Stimulated activated CD4-positive, alpha-beta T cell treated with anti-CD3 and anti-CD28 coated beads, Interleukin-12 subunit alpha, Interleukin-12 subunit beta, amount 100 ng/mL, for 48 hours (primary cell): ENCODE results near the gene REV3L.
"Not testable (repeated sequence)": the region's sequence is repeated elsewhere in the genome, so short reads cannot be mapped to it uniquely, and the experiment has no call there.

ENCODE experiments used
- DNase-seq, 3 donors: peaks; one replicate each; pipeline ENCODE4 v3.0.0-alpha.2; 2020; ENCODE audit warnings: low read depth in 2 of 3, low spot score in 1 of 3

The REV3L gene

DNA sequence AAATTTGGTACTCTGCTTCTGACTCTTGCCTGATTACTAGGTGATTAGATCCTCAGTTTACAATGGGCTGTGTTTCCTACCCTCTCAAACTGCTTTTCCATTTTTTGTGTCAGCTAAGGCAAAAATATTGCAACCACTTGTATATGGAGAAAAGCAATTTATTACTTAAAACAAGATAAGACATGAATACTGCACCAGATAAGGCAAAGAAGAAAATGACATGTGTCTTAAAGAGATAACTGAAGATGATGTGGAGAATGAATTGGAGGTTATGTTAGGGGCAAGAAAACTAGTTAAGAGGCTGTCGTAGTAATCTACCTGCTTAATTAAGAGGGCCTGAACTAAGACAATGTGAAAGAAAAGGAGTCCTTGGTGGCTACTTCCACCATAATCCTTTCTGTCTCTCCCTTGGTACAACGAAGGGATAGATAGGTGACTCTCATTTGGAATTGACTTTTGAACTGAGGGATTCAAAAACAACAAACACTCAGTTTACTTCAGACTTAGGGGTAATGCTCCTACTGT lies 16.3 kb upstream of the REV3L start:
- DNase-seq: no peak

DNA sequence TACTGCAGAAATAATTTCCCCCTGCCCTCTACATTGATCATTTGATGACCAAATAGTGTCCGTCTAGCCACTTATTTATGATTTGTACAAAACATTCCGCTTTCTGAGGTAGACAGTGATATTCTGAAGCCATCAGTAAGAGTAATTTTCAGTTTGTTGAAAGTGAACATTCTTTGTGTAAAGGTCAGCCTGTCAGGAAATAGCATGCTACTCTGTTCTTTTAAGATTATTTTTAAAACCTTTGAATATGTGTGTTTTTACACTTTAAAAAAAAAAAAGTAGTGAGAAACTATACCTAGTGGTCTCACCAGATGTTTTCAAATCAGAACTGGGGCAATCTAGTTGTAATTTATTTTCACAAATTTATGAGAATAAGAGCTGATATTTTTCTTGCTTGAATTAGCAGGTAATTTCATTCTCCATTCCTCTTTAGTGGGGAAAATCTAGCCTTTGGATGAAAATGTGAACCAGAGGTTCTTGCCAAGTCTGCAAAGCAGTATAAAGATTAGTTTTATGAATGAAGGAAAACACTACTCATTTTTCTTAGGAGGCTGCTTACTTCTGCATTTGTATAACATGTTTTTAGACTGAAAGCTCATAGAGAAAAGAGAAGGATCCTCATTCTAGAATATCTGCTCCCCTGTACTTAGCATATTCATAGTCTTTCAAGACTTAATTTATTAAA lies 12.1 kb upstream of the REV3L start:
- DNase-seq: no peak

DNA sequence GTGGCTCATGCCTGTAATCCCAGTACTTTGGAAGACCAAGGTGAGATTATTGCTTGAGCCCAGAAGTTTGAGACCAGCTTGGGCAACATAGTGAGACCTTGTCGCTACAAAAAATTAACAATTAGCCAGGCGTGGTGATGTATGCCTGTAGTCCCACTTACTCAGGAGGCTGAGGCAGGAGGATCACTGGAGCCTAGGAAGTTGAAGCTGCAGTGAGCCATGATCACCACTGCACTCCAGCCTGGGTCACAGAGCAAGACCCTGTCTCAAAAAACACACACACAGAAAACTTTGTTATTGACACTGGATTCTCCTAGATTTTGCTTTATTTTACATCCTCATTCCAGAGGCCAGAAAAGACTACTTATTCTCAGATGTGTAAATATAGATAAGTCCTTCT lies 9.5 kb upstream of the REV3L start:
- DNase-seq: no peak

DNA sequence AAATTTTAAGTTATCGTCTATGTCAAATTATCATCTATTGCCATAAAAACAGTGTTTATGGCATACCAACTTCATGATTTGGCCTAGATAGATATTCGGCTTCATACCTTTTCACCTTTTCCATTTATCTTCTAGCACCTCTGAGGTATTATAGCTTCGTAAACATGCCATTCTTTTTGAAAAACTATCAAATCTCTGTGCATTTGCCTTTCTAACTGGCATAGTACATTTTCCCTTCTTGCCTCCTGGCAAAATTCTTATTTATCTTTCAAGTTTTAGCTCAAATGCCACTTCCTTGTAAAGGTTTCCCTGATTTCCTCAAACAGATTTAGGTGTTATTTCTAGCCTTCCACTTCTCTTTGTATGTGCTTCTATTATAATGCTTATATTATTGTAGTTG lies 7.0 kb upstream of the REV3L start:
- no peak for DNase-seq

DNA sequence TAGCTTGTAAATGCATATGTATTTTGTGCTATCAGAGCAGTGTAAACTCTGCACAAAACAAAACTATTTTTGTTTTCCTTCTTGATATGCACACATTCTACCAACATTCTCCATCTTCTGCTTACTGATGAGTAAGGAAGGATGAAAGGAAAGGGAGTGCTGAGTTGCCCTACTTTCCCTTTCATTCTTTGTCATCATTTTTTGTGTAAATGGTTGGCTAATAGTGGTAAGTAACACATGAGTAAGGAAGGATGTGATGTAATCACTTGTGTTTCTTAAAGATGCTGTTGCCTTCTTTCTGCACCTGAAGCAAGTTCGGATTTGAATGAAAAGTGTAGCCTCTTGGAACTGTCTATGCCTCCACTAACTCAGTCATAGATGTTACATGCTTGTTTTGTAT lies 4.6 kb upstream of the REV3L start:
- DNase-seq: peak in 1 of 3 donors; percentile 9

DNA sequence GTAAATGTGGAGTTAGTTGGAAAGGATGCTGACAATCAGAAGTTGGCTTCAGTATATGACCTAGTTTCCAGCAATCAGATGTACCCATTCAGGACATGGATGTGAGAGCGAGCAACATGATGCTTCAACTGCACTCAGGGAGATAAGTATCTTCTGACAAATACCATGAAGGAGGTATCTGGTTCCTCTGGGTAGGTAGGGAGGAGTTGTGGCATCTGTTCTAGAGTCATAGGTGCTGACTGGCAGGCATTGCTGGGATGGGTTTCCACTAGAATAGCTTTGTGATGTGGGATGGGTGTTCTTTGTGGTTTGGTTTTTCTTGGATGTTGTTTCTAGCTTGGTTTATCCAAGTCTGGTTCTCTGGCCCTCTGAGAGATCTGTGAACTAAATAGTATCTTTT lies 3.9 kb upstream of the REV3L start:
- no peak for DNase-seq

DNA sequence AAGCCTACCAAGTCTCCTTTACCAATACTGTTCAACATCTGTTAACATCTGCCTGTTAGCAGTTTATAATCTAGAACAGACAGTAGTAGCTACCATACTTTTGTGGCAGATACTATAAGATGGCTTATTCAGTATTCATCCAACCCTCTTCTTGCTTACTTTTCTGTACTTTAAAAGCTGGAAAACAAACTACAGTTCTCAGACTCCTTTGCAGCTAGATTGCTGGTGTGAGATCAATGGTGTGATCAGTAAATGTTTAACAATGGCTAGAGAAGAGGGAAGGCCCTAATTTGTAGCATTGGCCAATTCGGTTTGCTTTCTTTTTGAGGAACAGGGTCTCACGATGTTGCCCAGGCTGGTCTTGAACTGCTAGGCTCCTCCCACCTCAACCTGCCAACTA lies 3.5 kb upstream of the REV3L start:
- DNase-seq: no peak

DNA sequence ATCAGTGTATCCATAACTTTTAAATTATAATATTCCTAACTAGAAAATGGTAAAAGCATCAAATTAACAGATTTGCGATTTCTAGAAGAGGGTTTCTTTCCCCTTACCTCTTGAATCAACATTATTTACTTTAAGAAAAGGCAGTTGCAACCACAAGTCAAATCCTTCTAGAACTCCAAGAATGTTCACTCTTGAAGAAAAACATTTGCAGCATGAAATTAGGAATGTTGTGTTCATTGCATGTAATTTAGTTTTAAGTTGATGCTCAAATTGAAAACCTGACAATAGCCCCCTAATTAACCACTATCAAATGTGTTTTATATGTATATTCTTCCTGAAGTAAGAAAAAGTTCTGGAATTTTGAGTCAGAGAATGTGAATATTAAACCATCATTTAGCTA lies 2.3 kb upstream of the REV3L start:
- no peak for DNase-seq

DNA sequence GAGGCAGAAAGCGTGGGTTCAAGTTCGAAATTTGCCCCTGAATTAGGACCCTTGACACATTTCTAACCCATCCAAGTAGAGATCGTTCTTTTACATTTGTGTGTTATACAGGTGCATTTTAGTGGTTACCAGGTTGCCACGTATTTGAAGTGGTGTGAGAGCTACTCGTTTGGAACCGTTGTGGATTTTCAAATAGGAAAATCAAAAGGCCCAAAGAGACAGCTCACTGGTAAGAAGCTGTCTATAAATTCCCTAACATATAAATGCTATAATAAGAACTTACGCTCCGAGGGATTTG lies 1.6 kb upstream of the REV3L start:
- DNase-seq: no peak

DNA sequence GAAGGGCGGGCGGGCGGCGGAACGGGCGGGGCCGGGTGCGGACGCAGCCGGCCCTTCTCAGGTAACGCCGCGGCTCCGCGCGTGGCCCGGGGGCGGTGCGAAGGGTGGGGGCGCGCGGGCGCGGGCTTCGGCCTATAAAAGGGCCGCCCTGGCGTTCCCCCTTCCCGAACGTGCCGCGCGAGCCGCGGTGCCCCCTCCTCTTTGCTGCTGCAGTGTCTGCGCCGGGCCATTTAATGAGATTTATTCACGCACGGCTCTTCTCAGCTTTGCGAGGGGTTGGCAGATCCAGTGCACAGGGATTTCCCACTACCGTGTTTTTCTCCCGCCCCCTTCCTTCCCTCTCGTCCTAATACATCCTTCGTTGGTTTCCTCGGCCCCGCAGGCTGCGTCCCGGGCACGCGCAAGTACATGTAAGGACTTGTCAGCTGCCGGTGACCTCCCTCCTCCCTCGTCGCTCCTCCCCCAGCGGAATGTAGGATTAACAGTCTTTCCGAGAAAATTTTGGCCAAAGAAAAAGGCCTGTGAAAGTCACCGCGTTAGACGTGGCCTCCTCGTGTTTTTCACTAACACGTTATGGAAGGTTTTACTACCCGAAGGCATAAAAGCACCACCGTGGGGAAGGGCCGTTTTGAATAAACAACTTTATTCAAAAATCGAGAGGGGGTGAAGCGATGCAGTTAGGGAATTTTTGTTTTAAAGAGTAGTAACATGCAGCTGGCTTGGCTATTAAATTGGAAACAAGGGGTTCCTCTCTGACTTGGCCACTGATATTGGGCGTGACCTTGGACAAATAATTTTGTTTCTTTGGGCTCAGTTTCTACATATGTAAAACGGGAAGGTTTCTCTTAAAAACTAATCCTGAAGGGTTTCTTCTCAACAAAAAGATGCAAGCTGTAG lies 966 bp upstream of the REV3L start:
- DNase-seq: peak; percentile 69 to 84 (median 78)

DNA sequence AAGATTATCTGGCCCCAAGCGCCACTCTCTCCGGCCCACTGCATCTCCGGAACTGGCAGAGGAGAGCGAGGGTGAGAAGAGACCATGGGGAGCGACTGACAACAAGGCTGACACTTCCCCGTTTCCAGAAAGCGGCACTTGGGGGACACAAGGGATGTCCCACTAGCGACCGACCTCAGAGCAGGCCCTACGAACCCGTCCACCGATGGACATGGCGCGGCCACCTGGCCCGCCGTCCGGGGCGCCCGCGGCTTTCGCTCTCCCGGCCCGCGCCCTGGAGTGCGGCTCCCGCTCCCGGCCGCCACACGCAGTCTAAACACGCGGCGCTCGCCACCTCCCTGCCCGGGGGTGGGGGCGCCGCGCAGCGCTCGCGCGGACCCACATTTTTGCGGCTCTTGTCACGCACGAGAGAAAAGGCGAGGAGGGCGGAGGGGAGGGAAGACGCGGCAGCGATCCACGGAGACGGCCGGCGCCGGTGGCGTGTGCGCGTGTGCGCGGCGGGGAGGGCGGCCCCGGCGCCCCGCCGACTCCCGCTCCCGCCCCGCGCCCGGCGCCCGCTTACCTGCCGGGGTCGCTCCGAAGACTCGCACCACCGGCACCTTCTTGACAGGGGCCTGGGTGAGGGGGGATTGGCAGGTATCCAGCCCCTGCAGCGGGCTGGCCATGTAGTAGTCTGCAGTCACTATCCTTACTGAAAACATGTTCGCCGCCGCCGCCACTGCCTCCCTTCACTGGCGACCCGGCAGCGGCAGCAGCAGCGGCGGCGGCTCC lies 645 bp downstream of the REV3L start:
- DNase-seq: peak; percentile 7 to 34 (median 21)

DNA sequence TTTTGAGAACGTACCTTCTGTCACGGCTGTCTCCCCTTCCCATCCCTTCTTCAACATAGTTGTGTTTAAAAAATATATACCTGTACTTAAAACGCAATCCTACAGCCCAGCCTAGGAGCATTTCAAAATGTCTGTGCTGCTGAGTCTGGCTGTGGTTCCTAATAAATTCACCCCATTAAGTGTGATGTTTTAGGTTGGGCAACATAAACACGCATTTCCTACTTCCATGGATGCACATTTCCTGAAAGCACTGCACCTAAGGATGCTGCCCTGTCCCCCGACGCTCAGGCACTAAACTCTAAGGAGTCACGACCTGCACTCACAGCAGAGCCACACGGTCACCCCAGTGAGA lies 1.2 kb downstream of the REV3L start:
- DNase-seq: no peak

DNA sequence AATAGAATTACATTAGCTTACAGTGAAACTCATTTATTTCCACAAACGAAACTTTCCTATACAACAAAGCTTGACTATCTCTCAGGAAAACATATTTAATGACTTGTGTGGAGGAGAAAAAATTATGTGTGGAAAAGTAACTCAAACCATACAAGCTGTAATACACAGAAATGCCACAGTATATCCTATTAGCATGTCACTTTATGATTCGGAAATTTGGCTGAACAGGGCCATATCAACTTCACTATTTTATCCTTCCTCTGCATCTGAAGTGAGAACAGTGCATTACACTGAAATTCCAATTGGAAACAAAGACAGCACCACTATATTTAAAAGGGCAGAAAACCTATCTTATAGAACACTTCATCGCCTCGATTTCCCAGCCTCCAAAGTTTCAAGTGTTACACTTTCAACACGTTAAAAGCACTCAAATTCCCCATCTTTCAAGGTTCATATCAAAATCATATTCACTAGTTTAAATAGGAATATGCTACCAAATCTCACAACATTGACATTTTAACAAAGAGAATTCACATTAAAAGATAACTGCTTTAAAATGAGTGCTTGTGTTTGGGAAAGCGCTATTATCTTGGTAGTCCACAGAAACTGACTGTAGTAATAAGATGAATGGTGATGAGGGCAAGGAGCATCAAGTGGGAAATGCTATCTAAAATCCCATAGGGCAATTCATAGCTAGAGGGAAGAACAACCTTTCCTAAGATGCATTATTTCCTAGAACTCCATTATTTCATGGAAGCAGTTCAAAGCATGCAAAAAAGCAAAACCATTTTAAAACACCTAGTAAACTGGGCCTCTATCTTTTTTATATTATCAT lies 1.8 kb downstream of the REV3L start:
- no peak for DNase-seq

DNA sequence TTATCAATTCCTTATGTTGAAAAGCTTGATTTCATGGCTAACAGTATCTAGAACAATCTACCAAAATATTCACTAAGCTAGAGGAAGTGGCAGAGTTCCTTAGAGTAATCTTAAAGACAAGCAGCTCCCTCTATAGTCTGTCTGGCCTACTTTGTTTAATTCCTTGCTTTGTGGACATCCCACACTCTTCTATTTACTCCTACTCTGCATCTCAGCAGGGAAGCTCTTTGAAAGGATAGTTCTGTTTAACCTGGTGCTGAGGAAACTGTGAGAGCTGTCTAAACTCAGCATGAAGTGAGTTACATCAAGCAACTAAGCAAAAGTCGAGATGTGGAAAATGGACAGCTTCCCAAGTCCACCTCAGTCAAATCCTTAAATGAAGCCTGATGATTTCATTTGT lies 4.3 kb downstream of the REV3L start:
- no peak for DNase-seq

DNA sequence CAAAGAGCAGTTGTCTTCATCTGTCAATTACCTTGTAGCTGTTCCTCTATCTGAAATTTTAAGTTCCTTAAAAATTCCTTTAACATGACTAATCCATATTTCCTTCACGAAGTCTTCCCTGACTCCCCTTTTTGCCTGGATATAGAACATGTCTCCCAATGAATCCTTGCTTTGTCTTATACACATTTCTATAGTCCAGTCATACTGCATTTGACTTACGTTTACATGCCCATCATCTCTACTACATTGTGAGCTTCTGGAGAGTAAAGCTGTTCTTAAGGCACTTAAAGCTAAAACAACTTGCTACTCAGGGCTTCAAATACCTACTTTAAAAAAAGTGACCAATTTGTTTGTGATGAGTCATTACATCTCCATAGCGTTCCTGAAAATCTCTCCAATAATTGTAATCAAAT lies 4.9 kb downstream of the REV3L start:
- no peak for DNase-seq

DNA sequence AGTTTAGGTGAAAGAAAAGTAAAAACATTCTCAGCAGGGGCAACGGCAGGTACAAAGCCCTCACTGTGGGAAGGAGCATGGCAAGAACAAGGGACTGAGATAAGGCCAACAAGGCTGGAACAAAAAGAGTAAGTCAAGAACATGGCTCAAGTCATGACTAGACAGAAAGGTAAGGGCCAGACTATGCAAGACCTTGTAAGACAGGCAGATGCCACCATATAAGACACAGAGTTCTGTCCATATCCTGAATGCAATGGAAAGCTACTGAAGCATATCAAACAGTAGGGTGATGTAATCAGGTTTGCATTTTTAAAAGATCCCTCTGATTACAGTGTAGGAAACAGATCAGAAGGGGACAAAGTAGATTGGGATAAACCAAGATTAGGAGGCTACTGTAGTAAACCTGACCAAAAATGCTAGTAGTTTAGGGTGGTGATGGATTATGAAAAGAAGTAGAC lies 5.5 kb downstream of the REV3L start:
- no peak for DNase-seq

DNA sequence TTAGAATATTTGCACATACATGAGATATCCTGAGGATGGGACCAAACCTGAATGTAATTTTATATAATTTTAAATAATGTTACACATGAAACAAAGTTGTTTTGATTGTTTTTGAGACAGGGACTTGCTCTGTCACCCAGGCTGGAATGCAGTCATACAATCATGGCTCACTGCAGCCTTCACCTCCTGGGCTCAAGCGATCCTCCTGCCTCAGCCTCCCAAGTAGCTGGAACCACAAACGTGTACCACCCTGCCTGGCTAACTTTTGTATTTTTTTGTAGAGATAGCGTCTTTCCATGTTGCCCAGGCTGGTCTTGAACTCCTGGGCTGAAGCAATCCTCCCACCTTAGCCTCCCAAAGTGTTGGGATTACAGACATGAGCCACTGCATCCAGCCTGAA lies 7.0 kb downstream of the REV3L start:
- DNase-seq: not testable (repeated sequence)

DNA sequence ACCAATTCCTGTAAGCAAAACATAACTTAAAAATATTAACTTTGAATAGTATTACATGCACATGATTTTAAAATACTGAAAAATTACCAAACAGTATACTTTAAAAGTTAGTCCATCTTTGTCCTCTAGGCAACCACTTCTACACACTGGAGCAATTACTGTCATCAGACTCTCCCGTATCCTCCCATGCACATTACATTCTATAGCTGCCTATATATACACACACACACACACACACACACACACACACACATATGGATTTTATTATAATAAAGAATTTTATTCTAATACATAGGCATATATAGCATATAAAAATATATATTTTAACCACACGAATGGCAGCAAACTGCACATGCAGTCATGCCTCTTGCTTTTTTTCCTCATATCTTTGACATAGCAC lies 8.2 kb downstream of the REV3L start:
- DNase-seq: no peak

DNA sequence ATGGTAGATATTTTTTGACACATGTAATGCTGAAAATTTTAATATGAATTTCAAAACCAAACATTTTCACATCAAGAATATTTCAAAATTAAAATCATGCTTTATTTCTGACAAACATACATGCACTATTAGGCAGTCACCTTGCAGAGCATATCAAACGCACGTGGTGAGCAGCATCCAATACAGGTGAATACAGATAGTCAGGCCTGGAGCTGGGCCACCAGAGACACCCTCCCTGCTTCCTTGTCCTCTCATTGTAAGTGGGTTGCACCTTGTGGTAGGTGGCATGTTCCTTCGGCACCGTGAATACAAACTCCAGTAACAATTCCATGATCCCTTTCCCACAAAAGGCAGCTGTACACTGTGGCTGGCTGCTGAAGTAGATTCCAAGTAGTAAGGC lies 8.9 kb downstream of the REV3L start:
- no peak for DNase-seq

DNA sequence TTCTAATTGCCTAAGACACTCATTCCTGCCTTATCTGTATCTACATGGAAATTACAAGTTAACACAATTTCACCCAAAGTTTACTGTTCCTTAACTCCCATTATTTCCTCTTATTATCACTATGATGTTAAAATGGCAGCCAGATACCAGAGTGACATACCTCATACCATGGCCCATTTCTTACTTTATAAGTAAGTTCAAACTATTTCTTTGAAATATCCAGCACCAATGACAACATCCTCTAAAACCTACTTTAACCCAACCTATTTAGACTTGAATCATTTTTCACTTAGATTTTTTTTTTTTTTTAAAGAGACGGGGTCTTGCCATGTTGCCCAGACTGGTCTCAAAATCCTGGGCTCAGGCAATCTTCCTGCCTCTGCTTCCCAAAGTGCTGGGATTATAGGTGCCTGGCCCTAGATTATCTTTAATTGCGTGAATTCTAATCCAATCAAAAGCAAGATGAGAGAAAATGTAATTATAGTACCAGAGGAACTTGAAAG lies 10.0 kb downstream of the REV3L start:
- no peak for DNase-seq

DNA sequence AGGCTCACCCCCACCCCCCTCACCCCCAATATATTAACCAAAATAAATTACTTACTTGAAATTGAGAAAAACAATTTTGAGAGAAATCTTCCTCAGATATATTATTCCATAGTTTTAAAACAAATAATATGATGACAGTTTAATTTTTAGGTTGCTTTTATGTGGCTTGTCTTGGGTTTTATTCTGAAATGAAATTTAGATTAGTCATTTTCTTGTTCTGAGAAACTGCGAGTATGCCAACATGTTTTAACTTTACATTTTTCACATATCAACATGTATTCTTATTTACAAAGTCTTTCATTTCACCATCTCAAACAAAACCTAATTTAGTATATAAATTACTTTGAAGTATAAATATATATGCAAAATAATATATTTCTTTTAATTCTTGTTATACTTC lies 11.1 kb downstream of the REV3L start:
- DNase-seq: no peak
